ENCODE data around the gene POLR2B. TPM values are rescaled to one million over a fixed set of nuclear protein-coding genes. Genes with fewer than 3 reads are reported as not detected.

The POLR2B gene
- total and polyA plus RNA-seq, 2 experiments from 2014 or later = 52.4 to 110 TPM

DNA sequence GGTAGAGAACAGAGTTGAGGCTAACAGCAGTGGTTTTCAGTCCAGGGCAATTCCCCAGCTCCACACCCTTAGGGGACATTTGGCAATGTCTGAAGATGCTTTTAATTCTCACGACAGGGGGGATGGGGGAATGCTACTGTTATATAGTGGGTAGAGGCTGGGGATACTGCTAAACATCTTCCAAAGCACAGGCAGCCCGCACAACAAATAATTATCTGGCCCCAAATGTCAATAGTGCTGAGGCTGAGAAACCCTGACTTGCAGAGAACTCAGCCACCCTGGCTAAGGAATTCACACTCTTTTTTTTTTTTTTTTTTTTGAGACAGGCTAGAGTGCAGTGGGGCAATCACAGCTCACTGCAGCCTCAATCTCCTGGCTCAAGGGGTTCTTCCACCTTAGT is 60.6 kb downstream of the POLR2B start:
- no peak for DNase-seq (ENCODE audit: low spot score)
- Histone ChIP-seq H3K4me1 (ENCODE audit: insufficient read depth) (no peaks in the 10 kb centered on the region), H2AFZ (no peak overlapping the region), H4K20me1 (ENCODE audit: insufficient read depth, poor library complexity, severe bottlenecking) (no peaks in the 10 kb centered on the region), H3K4me2 (no peak overlapping the region), H3K4me3 (no peak overlapping the region), H3K27me3 (no peaks in the 10 kb centered on the region), H3K9me2 (replicated peaks; ENCODE audit: insufficient read depth) (no peaks in the 10 kb centered on the region), H3K27ac (no peak overlapping the region), H3K9me3 (ENCODE audit: low read depth) (no peaks in the 10 kb centered on the region), H3K36me3 (replicated peaks; ENCODE audit: insufficient read depth, low read depth) (no peaks in the 10 kb centered on the region), H3K79me2 (no peaks in the 10 kb centered on the region)
- WGBS (ENCODE audit: low lambda C conversion rate, missing lambda C conversion rate) = 44% methylated on average over 2 of the region's 2 CpGs
- TF ChIP-seq EZH2 (IDR thresholded peaks at IDR 0.05; ENCODE audit: borderline replicate concordance) (no peak), EZH2phosphoT487 (IDR thresholded peaks at IDR 0.05; ENCODE audit: low read depth, severe bottlenecking, unreplicated experiment) (no peak)
- TF ChIP-seq, protein P1, sequence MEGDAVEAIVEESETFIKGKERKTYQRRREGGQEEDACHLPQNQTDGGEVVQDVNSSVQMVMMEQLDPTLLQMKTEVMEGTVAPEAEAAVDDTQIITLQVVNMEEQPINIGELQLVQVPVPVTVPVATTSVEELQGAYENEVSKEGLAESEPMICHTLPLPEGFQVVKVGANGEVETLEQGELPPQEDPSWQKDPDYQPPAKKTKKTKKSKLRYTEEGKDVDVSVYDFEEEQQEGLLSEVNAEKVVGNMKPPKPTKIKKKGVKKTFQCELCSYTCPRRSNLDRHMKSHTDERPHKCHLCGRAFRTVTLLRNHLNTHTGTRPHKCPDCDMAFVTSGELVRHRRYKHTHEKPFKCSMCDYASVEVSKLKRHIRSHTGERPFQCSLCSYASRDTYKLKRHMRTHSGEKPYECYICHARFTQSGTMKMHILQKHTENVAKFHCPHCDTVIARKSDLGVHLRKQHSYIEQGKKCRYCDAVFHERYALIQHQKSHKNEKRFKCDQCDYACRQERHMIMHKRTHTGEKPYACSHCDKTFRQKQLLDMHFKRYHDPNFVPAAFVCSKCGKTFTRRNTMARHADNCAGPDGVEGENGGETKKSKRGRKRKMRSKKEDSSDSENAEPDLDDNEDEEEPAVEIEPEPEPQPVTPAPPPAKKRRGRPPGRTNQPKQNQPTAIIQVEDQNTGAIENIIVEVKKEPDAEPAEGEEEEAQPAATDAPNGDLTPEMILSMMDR (IDR thresholded peaks at IDR 0.05; ENCODE audit: poor library complexity) = no peak

GRCh38 chr4:57040510-57040909 is 61.8 kb downstream of the POLR2B start:
- WGBS (ENCODE audit: low lambda C conversion rate, missing lambda C conversion rate) = 55% methylated on average over 6 of the region's 6 CpGs
- H3K4me3 ChIP-seq = no peak overlapping the region
- no peaks in the 10 kb centered on the region for H3K36me3 ChIP-seq (replicated peaks; ENCODE audit: insufficient read depth, low read depth)
- H3K4me1 ChIP-seq (ENCODE audit: insufficient read depth) = no peaks in the 10 kb centered on the region
- H2AFZ ChIP-seq = no peak overlapping the region
- no peak overlapping the region for H3K4me2 ChIP-seq
- no peaks in the 10 kb centered on the region for H3K79me2 ChIP-seq
- no peaks in the 10 kb centered on the region for H3K9me3 ChIP-seq (ENCODE audit: low read depth)
- H3K27ac ChIP-seq = no peak overlapping the region
- H3K27me3 ChIP-seq = no peaks in the 10 kb centered on the region
- TF ChIP-seq, protein P1 (IDR thresholded peaks at IDR 0.05; ENCODE audit: poor library complexity) = no peak
- TF ChIP-seq EZH2phosphoT487 (IDR thresholded peaks at IDR 0.05; ENCODE audit: low read depth, severe bottlenecking, unreplicated experiment) = no peak
- no peaks in the 10 kb centered on the region for H4K20me1 ChIP-seq (ENCODE audit: insufficient read depth, poor library complexity, severe bottlenecking)
- no peaks in the 10 kb centered on the region for H3K9me2 ChIP-seq (replicated peaks; ENCODE audit: insufficient read depth)
- no peak for DNase-seq (ENCODE audit: low spot score)

DNA sequence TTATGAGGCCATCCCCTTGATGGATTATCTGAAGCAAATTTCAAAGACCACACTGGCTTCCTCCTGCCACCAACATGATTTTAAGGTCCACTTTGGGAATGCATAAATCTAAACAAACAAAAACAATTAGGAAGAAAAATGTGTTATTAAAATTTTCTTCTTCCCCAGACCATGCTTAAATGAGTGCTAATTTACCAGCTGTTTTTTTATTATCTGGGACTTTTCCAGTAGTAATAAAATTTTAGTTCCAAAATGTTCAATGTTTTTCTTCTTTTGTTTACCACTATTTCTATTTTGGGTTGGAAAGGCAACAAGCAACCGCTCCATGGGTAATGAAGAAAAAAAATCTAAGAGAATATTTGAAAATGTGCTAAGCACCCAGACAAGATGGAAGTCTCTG is 62.3 kb downstream of the POLR2B start:
- no peak for DNase-seq (ENCODE audit: low spot score)
- no peak overlapping the region for H3K4me3 ChIP-seq
- no peaks in the 10 kb centered on the region for H4K20me1 ChIP-seq (ENCODE audit: insufficient read depth, poor library complexity, severe bottlenecking)
- H3K27me3 ChIP-seq = no peaks in the 10 kb centered on the region
- H3K9me3 ChIP-seq (ENCODE audit: low read depth) = no peaks in the 10 kb centered on the region
- H2AFZ ChIP-seq = no peak overlapping the region
- H3K79me2 ChIP-seq = no peaks in the 10 kb centered on the region
- H3K27ac ChIP-seq = no peak overlapping the region
- H3K9me2 ChIP-seq (replicated peaks; ENCODE audit: insufficient read depth) = no peaks in the 10 kb centered on the region
- H3K4me1 ChIP-seq (ENCODE audit: insufficient read depth) = no peaks in the 10 kb centered on the region
- no peaks in the 10 kb centered on the region for H3K36me3 ChIP-seq (replicated peaks; ENCODE audit: insufficient read depth, low read depth)
- WGBS (ENCODE audit: low lambda C conversion rate, missing lambda C conversion rate) = 64% methylated on average over 1 of the region's 1 CpG
- H3K4me2 ChIP-seq = no peak overlapping the region
- TF ChIP-seq, protein P1 (IDR thresholded peaks at IDR 0.05; ENCODE audit: poor library complexity) = no peak
- no peak for TF ChIP-seq EZH2phosphoT487 (IDR thresholded peaks at IDR 0.05; ENCODE audit: low read depth, severe bottlenecking, unreplicated experiment)
- no peak for TF ChIP-seq EZH2 (IDR thresholded peaks at IDR 0.05; ENCODE audit: borderline replicate concordance)

GRCh38 chr4:57042711-57043169 is 64.0 kb downstream of the POLR2B start:
- Histone ChIP-seq H3K4me3 (no peak overlapping the region), H2AFZ (no peak overlapping the region), H4K20me1 (ENCODE audit: insufficient read depth, poor library complexity, severe bottlenecking) (no peaks in the 10 kb centered on the region), H3K4me1 (ENCODE audit: insufficient read depth) (no peaks in the 10 kb centered on the region), H3K9me3 (ENCODE audit: low read depth) (no peaks in the 10 kb centered on the region), H3K9me2 (replicated peaks; ENCODE audit: insufficient read depth) (no peaks in the 10 kb centered on the region), H3K4me2 (no peak overlapping the region), H3K27ac (no peak overlapping the region), H3K36me3 (replicated peaks; ENCODE audit: insufficient read depth, low read depth) (no peaks in the 10 kb centered on the region), H3K79me2 (no peaks in the 10 kb centered on the region), H3K27me3 (no peaks in the 10 kb centered on the region)
- WGBS (ENCODE audit: low lambda C conversion rate, missing lambda C conversion rate) = 93% methylated on average over 5 of the region's 5 CpGs
- no peak for DNase-seq (ENCODE audit: low spot score)
- no peak for TF ChIP-seq EZH2 (IDR thresholded peaks at IDR 0.05; ENCODE audit: borderline replicate concordance)
- TF ChIP-seq, protein P1 (IDR thresholded peaks at IDR 0.05; ENCODE audit: poor library complexity) = no peak
